ENCODE measurements around the gene ABRAXAS1.
"Not testable (repeated sequence)": the region's sequence is repeated elsewhere in the genome, so short reads cannot be mapped to it uniquely, and the experiment has no call there.

ABRAXAS1 gene

DNA sequence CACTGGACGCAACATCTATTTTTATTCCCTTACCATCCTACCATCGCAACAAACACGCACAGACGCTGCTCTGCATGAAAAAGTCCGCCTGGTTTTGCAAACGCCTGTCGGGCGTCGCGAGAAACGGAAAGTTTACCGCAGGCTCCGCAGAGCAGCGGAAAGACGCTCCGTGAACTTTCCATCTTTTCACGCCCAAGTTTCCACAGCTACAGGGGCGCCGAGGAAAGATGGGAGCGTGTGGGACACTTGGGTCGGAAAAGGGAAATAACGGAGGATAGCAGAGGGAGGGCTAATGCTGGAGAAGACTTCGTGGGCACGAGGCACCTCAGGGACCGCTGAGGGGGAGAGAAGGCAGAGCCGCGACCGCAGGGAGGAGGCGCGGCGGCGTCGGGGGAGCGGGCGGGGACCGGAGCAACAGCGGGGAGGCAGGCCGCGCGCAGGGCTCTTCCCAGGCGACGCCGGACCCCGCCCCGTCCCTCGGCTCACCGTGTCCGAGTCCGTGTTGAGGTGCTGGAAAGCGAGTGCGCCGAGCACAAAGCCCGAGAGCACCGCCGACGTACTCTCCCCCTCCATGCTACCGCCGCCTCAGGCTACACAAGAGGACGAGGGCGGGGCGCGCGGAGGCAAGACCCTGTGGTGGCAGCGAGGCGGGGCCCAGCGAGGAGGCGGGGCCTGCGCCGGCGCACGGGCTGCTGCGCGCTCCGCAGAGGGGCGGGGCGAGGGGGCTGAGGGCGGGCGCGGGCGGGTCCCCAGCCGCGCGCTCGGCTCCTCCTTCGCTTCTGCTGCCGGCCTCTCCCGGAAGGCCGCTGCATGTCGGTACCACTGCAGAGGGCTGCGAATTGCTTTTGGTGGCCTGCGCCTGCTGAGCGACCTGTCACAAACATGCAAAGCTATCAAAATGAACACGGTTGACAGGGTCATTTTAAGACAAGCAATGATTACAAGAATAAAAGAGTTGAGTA lies at the start of gene ABRAXAS1:
ABRAXAS1 (minus strand) TSS at position 601 of the 962 bp plus-strand sequence; CDS start at position 573, 28 bp downstream.
- DNase-seq (ENCODE audit: low read depth): peak; percentile 94

DNA sequence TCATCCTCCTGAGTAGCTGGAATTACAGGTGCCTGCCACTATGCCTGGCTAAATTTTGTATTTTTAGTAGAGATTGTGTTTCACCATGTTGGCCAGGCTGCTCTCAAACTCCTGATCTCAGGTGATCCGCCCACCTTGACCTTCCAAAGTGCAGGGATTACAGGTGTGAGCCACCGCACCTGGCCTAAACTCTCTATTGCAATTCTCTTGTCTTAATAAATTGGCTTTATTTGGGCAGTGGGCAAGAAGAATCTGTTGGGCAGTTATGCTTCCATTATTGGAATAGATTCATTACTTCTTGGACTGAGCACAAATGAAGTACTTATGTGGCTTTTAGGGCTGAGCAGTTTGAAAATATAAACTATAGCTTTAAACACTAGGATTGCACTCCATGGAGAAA lies 42.8 kb upstream of the ABRAXAS1 start:
- no peak for DNase-seq (ENCODE audit: low read depth)

DNA sequence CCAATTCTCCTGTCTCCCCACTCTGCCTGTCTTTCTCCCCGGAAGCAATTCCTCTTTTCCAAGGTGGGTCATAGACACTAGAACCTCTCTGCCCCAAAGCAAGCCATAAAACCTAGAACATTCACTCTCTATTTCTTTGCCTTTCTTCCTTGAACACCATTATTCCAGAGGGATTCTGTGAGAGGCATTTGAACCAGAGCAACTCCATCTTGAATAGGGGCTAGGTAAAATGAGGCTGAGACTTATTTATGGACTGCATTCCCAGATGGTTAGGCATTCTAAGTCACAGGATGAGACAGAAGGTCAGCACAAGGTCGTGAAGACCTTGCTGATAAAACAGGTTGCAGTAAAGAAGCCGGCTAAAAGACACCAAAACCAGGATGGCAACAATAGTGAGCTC lies 37.3 kb upstream of the ABRAXAS1 start:
- no peak for DNase-seq (ENCODE audit: low read depth)

DNA sequence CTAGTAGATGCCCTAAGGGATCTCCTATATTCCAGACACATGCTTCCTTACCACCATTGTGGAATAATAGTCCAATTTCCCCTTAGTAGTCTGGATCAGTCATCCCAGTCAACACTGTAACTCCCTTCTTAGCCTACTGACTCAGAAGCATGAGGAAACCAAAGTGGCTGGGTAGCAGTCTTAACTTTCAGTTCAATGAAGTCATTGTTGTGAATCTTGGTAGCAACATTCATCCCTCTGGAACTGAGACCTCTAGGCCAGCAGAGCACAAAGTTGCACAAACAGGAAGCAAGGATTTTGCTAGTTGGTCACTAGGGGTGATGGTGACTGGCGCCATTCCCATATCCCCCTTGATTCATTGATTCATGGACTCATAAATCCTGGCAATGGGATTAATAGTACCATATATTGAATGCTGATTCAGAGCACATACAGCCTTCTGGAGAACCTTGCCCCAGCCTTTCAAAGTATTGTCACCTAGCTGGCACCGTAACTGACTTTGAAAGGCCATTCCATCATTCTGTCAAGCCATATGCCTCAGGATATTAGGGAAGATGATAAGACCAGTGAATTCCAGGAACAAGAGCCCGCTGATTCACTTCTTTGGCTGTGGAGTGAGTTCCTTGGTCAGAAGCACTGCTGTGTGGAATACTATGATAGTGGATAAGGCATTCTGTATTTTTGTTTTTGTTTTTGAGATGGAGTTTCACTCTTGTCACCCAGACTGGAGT lies 31.3 kb upstream of the ABRAXAS1 start:
- peak; percentile 56 for DNase-seq (ENCODE audit: low read depth)

DNA sequence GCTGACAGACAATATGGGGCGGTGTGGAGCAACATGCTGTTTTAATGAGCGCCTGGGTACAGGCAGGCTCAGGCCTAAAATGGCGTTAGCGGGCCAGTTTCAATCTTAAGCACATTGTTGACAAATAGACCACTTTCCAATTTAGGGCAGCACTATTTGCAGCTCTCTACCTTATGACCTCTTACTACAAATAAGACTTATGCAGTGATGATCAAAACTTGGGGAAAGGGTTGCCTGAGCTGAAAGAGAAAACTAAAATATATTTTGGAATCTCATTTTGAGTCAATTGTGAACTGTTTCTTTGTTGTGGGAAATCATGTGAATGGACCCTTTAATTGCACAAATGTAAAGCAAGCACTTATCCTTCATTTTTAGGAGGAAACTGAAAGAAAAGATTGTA lies 25.5 kb upstream of the ABRAXAS1 start:
- no peak for DNase-seq (ENCODE audit: low read depth)

DNA sequence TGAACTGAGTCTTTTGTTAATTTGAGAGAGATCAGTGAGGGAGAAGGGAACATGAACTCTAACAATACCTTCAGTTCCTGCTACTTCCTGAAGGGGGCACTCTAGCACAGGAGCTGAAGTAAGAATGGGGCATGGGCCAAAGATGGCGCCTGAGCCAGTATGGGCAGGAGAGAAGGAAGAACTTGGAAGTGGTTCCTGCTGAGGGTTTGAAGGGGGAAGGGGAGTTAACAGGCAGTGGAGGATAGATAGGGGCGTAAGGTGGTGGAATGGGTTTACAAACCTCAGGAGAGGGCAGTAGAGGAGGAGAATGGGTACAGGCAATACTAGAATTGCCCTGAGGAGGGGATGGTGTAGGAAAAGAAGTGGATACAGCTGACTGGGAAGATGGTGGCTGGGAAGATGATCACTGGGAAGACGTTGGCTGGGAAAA lies 24.3 kb upstream of the ABRAXAS1 start:
- peak; percentile 55 for DNase-seq (ENCODE audit: low read depth)

DNA sequence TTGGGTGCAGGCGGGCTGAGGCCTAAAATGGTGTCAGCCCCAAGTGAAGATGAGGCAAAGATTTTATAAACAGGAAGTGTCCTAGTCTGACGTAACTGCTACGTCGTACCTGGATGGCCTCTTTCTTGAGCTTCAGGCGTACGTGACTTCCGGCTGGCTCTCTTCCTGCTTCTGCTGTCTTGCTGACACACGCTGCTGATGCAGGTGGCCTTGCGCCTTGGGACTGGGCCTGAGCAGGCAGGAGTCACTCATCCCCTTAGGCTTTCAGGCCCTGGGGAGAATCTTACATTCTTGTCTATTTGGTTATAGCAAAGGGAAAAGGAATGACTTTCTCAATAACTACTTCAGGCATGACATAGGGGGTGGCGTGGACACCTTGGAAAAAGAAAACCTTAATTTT lies 20.1 kb upstream of the ABRAXAS1 start:
- DNase-seq (ENCODE audit: low read depth): no peak

DNA sequence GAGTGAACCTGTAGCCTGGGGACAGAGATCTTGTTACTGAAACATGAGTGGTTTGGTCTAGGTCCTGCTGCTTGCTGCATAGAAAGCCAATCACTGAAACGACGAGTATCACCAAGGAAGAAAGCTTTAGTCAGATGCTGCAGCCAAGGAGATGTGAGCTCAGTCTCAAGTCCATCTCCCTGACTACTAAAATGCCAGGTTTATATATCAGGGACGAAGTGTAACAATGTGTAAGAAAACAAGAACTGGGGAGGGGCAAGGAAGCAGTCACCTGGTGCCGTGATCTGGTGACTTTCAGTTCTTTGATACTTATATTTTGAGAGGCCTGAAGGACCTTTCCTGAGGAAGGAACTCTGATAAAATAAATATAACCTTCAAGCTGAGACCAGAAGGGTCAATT lies 19.6 kb upstream of the ABRAXAS1 start:
- DNase-seq (ENCODE audit: low read depth): no peak

DNA sequence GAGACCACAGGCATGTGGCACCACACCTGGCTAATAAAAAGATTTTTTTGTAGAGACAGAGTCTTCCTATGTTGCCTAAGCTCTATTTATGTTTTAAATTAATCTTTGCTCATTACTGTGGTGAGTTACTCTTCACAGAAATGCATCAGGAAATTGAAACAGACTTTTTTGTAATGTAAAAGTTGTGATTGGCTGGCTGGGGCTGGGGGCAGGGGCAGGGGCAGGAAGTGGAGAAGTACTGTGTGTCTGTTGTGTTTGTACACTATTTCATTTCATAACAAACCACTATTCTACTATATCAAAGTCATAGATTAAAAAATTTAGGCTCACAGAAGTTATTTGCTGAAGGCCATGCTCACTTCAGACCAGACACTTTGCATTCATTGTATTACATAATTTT lies 19.1 kb upstream of the ABRAXAS1 start:
- DNase-seq (ENCODE audit: low read depth): no peak

DNA sequence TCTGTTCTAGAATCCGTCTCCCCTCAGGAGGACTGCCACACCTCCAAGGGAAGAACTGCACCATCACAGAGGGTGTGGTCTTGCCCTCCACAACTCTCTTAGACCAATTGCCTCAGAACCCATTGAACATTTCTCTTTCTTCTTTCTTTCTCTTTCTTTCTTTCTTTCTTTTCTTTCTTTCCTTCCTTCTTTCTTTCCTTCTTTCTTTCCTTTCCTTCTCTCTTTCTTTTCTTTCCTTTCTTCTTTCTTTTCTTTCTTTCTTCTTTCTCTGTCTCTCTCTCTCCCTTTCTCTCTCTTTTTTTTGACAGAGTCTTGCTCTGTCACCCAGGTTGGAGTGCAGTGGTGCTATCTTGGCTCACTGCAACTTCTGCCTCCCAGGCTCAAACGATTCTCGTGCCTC lies 16.8 kb upstream of the ABRAXAS1 start:
- not testable (repeated sequence) for DNase-seq (ENCODE audit: low read depth)

DNA sequence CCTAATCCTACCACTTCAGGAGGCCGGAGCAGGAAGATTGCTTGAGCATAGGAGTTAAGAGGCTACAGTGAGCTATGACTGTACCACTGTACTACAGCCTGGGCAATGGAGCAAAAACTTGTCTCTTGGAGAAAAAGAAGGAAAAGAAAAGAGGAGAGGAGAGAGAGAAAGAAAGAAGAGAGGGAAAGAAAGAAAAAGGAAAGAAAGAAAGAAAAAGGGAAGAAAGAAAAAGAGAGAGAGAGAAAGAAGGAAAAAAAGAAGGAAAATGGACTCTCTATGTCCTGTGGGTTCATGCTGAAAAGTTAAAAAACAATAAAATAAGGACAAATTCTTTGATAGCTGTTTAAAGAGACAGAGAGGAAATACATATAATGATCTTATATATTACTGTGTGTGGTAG lies 13.3 kb upstream of the ABRAXAS1 start:
- DNase-seq (ENCODE audit: low read depth): no peak

DNA sequence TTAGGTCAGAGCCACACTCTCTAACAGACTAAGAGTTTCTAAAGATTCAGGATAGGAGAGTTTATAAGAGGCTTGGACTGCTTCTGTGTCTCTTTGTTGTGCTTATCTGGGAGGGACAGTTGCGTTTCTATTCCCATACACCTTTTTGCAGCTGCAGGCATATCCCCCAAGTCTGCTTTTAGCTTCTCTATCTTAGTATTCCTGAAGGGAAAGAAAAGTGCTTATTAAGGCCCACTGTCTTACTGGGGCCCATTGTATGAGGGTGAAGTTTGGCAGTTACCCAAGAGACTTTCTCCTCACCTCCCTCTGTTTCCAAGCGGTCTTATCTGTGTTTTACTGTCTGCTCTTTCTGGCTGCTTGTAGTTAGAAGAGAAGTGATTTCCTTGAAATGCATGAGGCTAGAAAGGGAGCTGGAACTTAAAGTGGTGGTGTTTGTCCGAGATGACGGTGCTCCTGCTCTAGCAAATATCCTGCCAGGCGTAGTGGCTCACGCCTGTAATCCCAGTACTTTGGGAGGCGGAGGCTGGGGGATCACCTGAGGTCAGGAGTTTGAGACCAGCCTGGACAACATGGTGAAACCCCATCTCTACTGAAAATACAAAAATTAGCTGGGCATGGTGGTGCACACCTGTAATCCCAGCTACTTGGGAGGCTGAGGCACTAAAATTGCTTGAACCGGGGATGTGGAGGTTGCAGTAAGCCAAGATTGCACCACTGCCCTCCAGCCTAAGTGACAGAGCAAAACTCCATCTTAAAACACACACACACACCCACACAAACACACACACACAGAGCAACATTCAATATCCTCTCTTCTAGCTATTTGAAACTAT lies 11.4 kb upstream of the ABRAXAS1 start:
- not testable (repeated sequence) for DNase-seq (ENCODE audit: low read depth)

DNA sequence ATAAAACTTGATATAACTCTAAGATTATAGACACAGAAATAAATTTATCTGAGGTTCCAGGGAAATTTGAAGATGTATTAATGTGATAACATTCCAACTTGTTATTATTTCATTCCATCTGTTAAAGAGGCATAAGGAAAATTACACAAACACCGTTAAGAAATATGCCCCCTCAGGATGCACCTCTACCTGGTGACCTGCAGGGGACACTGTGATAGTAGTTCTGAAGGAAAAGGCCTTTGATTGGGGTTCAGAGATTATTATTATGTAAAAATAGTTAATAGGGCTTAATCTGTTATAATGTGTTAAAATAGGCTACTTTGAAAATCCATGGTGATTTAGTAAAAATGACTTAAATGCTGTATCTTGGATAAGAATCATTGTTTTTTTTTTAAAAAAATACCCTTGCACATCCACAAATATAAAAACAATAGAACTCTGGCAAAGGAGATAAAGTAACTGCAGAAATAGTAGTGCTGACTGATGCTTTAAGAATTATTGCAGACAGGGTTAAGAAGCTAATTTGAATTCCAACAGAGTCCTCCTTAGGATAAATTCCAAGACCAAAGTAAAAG lies 6.1 kb upstream of the ABRAXAS1 start:
- no peak for DNase-seq (ENCODE audit: low read depth)

DNA sequence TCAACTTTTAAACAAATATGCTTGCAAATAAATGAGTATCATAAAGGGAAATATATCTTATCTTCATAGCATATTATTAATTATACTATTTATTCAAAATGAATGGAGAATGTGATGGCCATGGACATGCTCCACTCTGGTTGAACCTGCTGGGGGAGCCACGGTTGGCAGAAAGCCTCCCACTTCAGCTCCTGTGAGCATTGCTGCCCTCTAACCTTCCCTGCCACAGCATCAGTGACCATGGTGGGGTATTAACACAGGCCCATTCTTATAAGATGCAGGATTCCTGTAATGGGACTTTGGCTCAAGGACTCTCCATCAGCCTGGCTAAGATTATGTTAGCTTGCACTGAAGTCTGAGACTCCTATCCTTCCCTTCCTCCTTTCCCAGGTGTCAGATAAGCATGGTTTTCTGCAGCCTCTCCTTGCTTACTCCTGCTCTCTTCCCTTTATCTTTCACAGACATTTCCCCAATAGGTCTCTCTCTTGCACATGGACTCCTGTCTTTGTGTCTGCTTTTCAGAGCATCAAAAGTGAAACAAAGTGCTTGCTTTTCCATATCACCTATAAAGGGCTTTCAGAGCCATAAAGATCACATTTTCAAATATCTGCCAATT lies 4.9 kb upstream of the ABRAXAS1 start:
- no peak for DNase-seq (ENCODE audit: low read depth)

DNA sequence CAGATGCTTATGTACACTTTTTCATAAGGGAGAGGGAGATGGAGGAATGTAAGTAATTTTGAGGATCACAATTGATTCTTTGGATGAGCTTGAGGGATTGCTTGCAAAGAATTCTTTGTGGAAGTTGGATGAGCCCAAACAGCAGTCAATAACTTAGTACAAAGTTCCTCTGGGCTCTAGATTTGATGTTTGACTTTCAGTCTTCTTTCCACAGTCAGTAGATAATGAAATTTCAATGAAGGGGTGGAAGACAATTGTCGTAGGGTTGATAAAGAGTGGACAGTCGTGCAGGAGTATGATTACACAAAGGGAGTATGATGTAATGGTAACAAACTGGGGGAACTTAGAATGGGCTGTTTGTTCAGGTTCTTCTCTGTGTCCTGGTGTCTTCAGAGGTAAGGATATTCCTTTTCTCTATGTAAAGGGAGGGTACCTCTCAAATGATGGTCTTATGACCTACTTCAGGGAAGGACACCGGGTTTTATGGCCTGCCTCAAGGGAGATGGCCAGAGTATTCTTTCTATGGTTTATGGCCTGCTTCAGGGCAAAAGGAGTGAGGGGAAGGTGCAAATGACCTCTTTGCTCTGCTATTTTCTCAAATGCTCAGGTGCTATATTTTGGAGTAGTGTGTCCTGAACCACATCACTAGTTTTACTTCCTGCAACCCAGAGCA lies 1.7 kb upstream of the ABRAXAS1 start:
- DNase-seq (ENCODE audit: low read depth): no peak

DNA sequence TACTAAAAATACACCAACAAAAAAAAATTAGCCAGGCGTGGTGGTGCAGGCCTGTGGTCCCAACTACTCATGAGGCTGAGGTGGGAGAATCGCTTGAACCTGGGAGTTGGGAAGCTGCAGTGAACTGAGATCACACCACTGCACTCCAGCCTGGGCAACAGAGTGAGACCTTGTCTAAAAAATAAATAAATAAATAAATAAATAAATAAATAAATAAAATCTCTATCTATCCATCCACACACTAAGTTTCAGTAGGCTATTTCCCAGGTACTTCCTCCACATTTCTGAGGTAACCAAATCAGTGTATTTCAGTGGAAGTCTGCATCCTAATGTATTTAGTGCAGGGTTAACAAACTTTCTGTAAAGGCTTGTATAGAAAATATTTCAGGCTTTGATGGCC lies 10.9 kb downstream of the ABRAXAS1 start:
- no peak for DNase-seq (ENCODE audit: low read depth)

DNA sequence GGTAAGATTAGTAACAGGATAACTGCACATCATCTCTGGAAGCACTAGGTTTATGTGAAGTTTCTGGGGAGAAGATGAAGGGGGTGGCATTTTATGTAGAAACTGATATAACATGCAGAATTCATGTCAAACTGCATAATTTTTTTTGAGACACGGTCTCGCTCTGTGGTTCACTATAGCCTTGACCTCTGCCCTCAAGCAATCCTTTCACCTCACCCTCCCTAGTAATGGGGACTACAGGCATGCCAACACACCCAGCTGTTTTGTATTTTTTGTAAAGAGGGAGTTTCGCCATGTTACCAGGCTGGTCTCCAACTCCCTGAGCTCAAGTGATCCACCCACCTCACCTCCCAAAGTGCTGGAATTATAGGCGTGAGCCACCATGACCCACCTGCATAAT lies 11.5 kb downstream of the ABRAXAS1 start:
- DNase-seq (ENCODE audit: low read depth): no peak

DNA sequence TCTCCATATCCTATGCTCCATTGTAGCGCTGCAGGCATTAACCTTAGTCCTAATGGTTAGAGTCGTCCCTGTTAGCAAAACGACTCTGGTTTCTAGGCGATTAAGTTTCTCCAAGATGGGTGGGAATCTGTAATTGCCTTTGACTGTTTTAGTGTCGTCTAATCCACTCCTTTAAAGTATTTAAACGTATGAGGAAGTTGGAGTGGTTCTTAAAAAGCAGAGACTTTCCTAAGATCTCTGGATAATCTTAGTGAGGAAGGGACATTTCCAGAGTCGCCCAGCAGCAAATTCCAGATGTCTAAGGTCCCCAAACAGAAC lies 28.8 kb downstream of the ABRAXAS1 start:
- DNase-seq (ENCODE audit: low read depth): no peak

DNA sequence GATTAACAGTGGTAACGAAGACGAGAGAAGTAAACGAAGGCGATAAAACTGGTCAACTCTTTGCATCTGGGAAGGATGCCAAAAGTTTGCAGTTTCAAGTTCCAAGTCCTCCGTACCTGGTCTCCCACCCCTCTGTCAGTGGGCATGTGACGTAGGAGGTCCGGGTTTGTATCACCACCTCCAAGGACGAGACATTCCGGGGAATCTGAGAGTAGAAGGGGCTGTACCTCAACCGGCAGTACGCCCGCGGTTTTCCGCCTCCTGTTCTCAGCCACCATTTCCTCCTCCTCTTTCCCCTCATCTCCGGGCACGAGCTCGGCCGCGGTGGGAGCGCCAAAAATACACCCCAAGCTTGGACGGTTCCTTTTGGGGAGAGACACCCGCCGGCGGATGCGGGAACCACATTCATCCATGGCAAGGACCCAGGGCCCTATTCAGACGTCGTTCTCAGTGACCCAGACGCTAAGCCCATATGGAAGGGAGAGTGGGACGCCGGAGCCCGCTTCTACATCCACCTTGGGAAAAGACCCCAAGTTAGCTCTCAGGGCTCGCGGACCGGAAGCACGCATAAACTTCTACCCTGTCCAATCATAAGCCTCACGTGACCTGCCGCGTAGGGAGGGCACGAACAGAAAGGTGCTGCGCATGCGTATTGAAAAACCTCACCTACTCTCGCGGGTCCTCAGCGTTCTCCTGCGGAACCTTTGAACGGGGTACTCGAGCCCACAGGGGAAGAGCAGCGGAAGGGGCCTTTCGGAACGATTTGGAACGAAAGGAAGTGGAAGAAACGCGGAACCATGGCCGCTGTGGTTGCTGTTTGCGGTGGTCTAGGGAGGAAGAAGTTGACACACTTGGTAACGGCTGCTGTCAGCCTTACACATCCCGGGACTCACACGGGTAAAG lies 29.4 kb downstream of the ABRAXAS1 start, which contains the start of the genes HELQ and MRPS18C:
HELQ (minus strand) TSS at position 543 of the 903 bp plus-strand sequence; CDS start at position 413, 130 bp downstream.
MRPS18C (plus strand) TSS at position 778 of the 903 bp plus-strand sequence; CDS start at position 798, 20 bp downstream.
- peak; percentile 98 for DNase-seq (ENCODE audit: low read depth)

DNA sequence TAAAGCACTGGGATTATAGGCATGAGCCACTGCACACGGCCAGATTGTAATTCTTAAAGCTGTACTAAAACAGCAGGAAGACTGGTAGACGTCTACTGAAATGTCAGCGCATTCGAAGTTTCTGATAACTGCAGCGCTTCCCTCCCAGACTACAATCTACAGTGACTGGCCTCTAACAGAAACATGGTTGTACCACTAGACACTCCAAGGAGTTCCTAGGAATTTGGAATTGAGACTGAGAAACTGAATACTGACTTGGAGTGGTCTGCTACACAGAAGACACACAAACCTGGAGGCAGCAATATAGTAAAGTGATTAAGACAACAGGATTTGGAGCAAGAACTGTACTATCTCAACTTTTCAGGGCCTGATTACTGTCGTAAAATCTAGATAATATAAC lies 30.2 kb downstream of the ABRAXAS1 start:
- peak; percentile 1 for DNase-seq (ENCODE audit: low read depth)

Measured in fibroblast of gingiva (primary cell).